ENCODE measurements around the gene CYB5R4. TPM values are rescaled to one million over a fixed set of nuclear protein-coding genes. Genes with fewer than 3 reads are reported as not detected.

CYB5R4 gene
- polyA plus RNA-seq, 1 donor from 2014 or later: 18.0 TPM

- H3K9me2 ChIP-seq (ENCODE audit: insufficient read depth, low read length): no peaks in the 10 kb centered on the region
- H3K27me3 ChIP-seq (ENCODE audit: insufficient read depth, low read depth, low read length): no peaks in the 10 kb centered on the region
- no peak for TF ChIP-seq MXI1 (conservative IDR thresholded peaks at IDR 0.05; ENCODE audit: poor library complexity, severe bottlenecking)
- no peak for TF ChIP-seq EP300 (conservative IDR thresholded peaks at IDR 0.05; ENCODE audit: poor library complexity, severe bottlenecking)
- no peak for TF ChIP-seq RAD21 (conservative IDR thresholded peaks at IDR 0.05)
- TF ChIP-seq CTCF (IDR thresholded peaks at IDR 0.05; ENCODE audit: poor library complexity, severe bottlenecking): no peak
- TF ChIP-seq TAF1 (IDR thresholded peaks at IDR 0.05; ENCODE audit: low read depth): no peak
- TF ChIP-seq SMC3 (conservative IDR thresholded peaks at IDR 0.05; ENCODE audit: poor library complexity): no peak
- TF ChIP-seq POLR2AphosphoS5 (IDR thresholded peaks at IDR 0.05): no peak
- no peak for TF ChIP-seq REST (IDR thresholded peaks at IDR 0.05; ENCODE audit: borderline replicate concordance)
- no peak for TF ChIP-seq EZH2 (IDR thresholded peaks at IDR 0.05; ENCODE audit: borderline replicate concordance, insufficient read depth, low read length, poor library complexity, severe bottlenecking)
- H3K9ac ChIP-seq (ENCODE audit: low read length): no peak overlapping the region
- no peak overlapping the region for H3K4me3 ChIP-seq (ENCODE audit: low read length)
- H3K27ac ChIP-seq (ENCODE audit: low read length): no peak overlapping the region
- no peaks in the 10 kb centered on the region for H3K36me3 ChIP-seq (ENCODE audit: insufficient read depth, low read length)
- H3K79me2 ChIP-seq (replicated peaks; ENCODE audit: insufficient read depth, low read length): no peaks in the 10 kb centered on the region
- no peaks in the 10 kb centered on the region for H3F3A ChIP-seq (ENCODE audit: insufficient read depth, low read length, poor library complexity, severe bottlenecking)
- no peaks in the 10 kb centered on the region for H4K20me1 ChIP-seq (ENCODE audit: insufficient read depth)
- H3K9me3 ChIP-seq (ENCODE audit: low read length): no peaks in the 10 kb centered on the region
- no peak overlapping the region for H2AFZ ChIP-seq (ENCODE audit: low read depth, low read length)
- no peak overlapping the region for H3K4me2 ChIP-seq (ENCODE audit: low read length)
These were observed 115.0 kb downstream of the CYB5R4 start for GRCh38 chr6:83974409-83975050.

- Histone ChIP-seq H3K79me2 (replicated peaks; ENCODE audit: insufficient read depth, low read length) (no peaks in the 10 kb centered on the region), H3K4me2 (ENCODE audit: low read length) (no peak overlapping the region), H3K9ac (ENCODE audit: low read length) (no peak overlapping the region), H4K20me1 (ENCODE audit: insufficient read depth) (no peaks in the 10 kb centered on the region), H3K4me3 (ENCODE audit: low read length) (no peak overlapping the region), H3K27ac (ENCODE audit: low read length) (no peak overlapping the region), H3K27me3 (ENCODE audit: insufficient read depth, low read depth, low read length) (no peaks in the 10 kb centered on the region), H3K36me3 (ENCODE audit: insufficient read depth, low read length) (no peaks in the 10 kb centered on the region), H3K9me2 (ENCODE audit: insufficient read depth, low read length) (no peaks in the 10 kb centered on the region), H3F3A (ENCODE audit: insufficient read depth, low read length, poor library complexity, severe bottlenecking) (no peaks in the 10 kb centered on the region), H3K9me3 (ENCODE audit: low read length) (peaks cover 7% of the 10 kb centered on the region), H2AFZ (ENCODE audit: low read depth, low read length) (no peak overlapping the region)
- TF ChIP-seq EP300 (conservative IDR thresholded peaks at IDR 0.05; ENCODE audit: poor library complexity, severe bottlenecking) (no peak), RAD21 (conservative IDR thresholded peaks at IDR 0.05) (no peak), POLR2AphosphoS5 (IDR thresholded peaks at IDR 0.05) (no peak), REST (IDR thresholded peaks at IDR 0.05; ENCODE audit: borderline replicate concordance) (no peak), CTCF (IDR thresholded peaks at IDR 0.05; ENCODE audit: poor library complexity, severe bottlenecking) (no peak), SMC3 (conservative IDR thresholded peaks at IDR 0.05; ENCODE audit: poor library complexity) (no peak), TAF1 (IDR thresholded peaks at IDR 0.05; ENCODE audit: low read depth) (no peak), EZH2 (IDR thresholded peaks at IDR 0.05; ENCODE audit: borderline replicate concordance, insufficient read depth, low read length, poor library complexity, severe bottlenecking) (no peak), MXI1 (conservative IDR thresholded peaks at IDR 0.05; ENCODE audit: poor library complexity, severe bottlenecking) (no peak)
These were observed 116.7 kb downstream of the CYB5R4 start for GRCh38 chr6:83976037-83976755.
